ENCODE data around the gene ZC3H12C.

DNA sequence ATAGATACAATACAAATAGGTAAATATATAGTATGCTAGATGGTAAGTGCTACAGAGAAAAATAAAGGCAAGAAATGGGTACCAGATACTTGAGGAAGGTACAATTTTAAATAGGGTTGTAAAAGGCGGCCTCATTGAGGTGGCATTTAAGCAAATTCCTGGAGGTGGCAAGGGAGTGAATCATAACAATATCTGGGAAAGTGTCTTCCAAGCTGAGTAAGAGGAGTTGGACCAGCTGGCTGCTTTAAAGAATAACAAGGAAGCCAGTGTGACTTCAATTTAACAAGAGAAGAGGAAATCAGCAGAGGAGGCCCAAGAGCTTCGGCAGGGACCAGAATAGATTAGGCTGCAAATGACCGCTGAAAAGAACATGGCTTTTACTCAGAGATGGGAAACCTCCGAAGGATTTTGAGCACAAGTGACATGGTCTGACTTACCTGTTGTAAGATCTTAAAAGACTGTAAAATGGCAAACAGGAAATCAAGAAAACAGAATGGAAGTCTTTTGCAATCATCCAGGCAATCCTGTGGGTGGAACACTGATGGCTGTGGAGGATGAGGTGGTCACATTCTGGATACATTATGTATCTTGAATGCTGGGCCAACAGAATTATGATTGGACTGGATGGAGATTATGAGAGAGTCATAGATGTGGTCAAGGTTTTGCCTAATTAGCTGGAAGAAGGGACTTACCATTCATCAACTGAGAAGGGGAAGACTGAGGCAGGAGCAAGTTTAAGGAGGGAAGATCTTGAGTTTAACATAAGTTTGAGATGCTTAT lies 126.0 kb downstream of the ZC3H12C start:
- TF ChIP-seq, protein P1, sequence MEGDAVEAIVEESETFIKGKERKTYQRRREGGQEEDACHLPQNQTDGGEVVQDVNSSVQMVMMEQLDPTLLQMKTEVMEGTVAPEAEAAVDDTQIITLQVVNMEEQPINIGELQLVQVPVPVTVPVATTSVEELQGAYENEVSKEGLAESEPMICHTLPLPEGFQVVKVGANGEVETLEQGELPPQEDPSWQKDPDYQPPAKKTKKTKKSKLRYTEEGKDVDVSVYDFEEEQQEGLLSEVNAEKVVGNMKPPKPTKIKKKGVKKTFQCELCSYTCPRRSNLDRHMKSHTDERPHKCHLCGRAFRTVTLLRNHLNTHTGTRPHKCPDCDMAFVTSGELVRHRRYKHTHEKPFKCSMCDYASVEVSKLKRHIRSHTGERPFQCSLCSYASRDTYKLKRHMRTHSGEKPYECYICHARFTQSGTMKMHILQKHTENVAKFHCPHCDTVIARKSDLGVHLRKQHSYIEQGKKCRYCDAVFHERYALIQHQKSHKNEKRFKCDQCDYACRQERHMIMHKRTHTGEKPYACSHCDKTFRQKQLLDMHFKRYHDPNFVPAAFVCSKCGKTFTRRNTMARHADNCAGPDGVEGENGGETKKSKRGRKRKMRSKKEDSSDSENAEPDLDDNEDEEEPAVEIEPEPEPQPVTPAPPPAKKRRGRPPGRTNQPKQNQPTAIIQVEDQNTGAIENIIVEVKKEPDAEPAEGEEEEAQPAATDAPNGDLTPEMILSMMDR (IDR thresholded peaks at IDR 0.05; ENCODE audit: low read length) = no peak
- TF ChIP-seq EZH2 (IDR thresholded peaks at IDR 0.05; ENCODE audit: borderline replicate concordance, low read length) = no peak

All from OCI-LY1 (cell line).